ENCODE measurements around the gene RASGRF2. TPM values are rescaled to one million over a fixed set of nuclear protein-coding genes. Genes with fewer than 3 reads are reported as not detected.

The RASGRF2 gene
- polyA plus RNA-seq, 2 donors, result 0.40 to 0.69 TPM

GRCh38 chr5:81125959-81126358 is 165.8 kb downstream of the RASGRF2 start:
- H3K9me3 ChIP-seq (ENCODE audit: control insufficient read depth in 2 of 2, insufficient read depth in 1 of 2, low read depth in 1 of 2, low read length in 1 of 2), result no peaks in the 10 kb centered on the region
- H3K4me3 ChIP-seq (ENCODE audit: low read depth in 1 of 2, low read length in 2 of 2), result no peak overlapping the region
- H3K4me1 ChIP-seq (ENCODE audit: control insufficient read depth in 2 of 2, insufficient read depth in 2 of 2, low read length in 1 of 2), result no peaks in the 10 kb centered on the region
- H3K36me3 ChIP-seq (ENCODE audit: control insufficient read depth in 2 of 2, insufficient read depth in 2 of 2, low read length in 1 of 2), result no peaks in the 10 kb centered on the region
- H3K27ac ChIP-seq (ENCODE audit: low read depth in 2 of 2, low read length in 1 of 2), result no peak overlapping the region
- WGBS, 2 donors, result 58 to 63% methylated on average over 7 of the region's 7 CpGs
- H3K27me3 ChIP-seq (ENCODE audit: control insufficient read depth in 1 of 2, insufficient read depth in 2 of 2, low read length in 2 of 2), result no peaks in the 10 kb centered on the region

DNA sequence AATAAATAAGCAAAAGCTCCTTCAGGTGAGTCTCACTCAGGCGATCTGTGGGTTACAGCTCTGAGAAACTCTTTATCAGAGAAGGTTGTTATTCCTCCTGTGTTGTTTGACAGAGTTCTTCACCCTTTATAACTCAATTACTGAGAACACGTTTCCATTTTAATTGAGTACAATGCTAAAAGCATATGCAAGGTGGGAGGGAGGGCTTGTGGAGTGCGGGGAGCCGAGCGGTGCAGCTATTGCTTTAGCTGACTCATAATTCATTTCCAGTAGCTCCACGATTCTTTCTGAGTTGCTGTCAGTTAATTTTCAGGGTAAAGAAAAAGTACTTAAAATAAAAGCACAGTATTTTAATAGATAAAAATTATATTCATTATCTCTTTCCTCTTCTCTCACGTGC is 168.3 kb downstream of the RASGRF2 start:
- Histone ChIP-seq H3K27ac (ENCODE audit: low read depth in 2 of 2, low read length in 1 of 2) (no peak overlapping the region), H3K9me3 (ENCODE audit: control insufficient read depth in 2 of 2, insufficient read depth in 1 of 2, low read depth in 1 of 2, low read length in 1 of 2) (no peaks in the 10 kb centered on the region), H3K27me3 (ENCODE audit: control insufficient read depth in 1 of 2, insufficient read depth in 2 of 2, low read length in 2 of 2) (no peaks in the 10 kb centered on the region), H3K4me3 (ENCODE audit: low read depth in 1 of 2, low read length in 2 of 2) (no peak overlapping the region), H3K4me1 (ENCODE audit: control insufficient read depth in 2 of 2, insufficient read depth in 2 of 2, low read length in 1 of 2) (no peaks in the 10 kb centered on the region), H3K36me3 (ENCODE audit: control insufficient read depth in 2 of 2, insufficient read depth in 2 of 2, low read length in 1 of 2) (no peaks in the 10 kb centered on the region)
- WGBS, 2 donors, result 88 to 89% methylated on average over 7 of the region's 7 CpGs

DNA sequence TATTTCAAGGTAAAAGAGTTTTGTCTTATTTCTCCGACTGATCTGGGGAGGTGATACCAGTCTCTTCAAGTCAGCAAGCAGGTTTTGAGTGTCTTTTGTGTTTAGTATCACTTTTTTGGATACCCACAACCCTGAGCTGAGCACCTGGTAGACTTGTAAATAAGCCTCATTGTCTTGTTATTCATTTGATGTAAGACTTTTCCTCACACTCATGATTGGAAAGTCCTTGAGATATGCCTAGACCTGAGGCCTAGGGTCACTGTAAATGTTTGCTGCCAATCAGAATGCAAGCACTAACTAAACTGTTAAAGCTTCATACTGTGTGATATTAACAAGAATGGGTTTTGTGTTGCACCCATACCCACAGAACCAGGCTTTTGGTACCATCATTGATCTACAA is 172.2 kb downstream of the RASGRF2 start:
- H3K4me3 ChIP-seq (ENCODE audit: low read depth in 1 of 2, low read length in 2 of 2), result no peak overlapping the region
- H3K27me3 ChIP-seq (ENCODE audit: control insufficient read depth in 1 of 2, insufficient read depth in 2 of 2, low read length in 2 of 2), result no peaks in the 10 kb centered on the region

DNA sequence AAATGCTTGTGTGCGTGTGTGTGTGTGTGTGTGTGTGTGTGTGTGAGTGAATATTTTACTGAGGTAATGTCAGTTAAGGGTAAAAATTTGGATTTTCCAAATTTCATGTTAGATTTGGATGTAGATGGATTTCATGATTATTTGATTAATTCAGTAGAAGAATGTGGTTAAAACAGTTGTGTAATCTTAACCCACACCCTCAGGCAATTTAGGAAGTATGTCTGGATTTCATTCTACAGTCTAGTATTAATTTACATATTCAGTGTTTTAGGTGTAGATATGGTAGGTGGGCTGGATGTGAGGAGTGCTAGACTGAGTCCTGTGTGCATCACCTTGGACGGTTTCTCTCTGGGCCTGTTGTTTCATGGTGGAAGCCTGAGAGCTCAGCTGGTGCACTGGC is 173.9 kb downstream of the RASGRF2 start:
- H3K36me3 ChIP-seq (ENCODE audit: control insufficient read depth in 2 of 2, insufficient read depth in 2 of 2, low read length in 1 of 2), result no peaks in the 10 kb centered on the region
- H3K27ac ChIP-seq (ENCODE audit: low read depth in 2 of 2, low read length in 1 of 2), result no peak overlapping the region

More for the DNA sequence above, 172.2 kb downstream of the RASGRF2 start:
- H3K4me1 ChIP-seq (ENCODE audit: control insufficient read depth in 2 of 2, insufficient read depth in 2 of 2, low read length in 1 of 2), result no peaks in the 10 kb centered on the region
- no peaks in the 10 kb centered on the region for H3K36me3 ChIP-seq (ENCODE audit: control insufficient read depth in 2 of 2, insufficient read depth in 2 of 2, low read length in 1 of 2)
- no peak overlapping the region for H3K27ac ChIP-seq (ENCODE audit: low read depth in 2 of 2, low read length in 1 of 2)
- no peaks in the 10 kb centered on the region for H3K9me3 ChIP-seq (ENCODE audit: control insufficient read depth in 2 of 2, insufficient read depth in 1 of 2, low read depth in 1 of 2, low read length in 1 of 2)
- WGBS, 2 donors, result 59 to 66% methylated on average over 1 of the region's 1 CpG

GRCh38 chr5:81134566-81134965 is 174.4 kb downstream of the RASGRF2 start:
- Histone ChIP-seq H3K27me3 (ENCODE audit: control insufficient read depth in 1 of 2, insufficient read depth in 2 of 2, low read length in 2 of 2) (no peaks in the 10 kb centered on the region), H3K4me1 (ENCODE audit: control insufficient read depth in 2 of 2, insufficient read depth in 2 of 2, low read length in 1 of 2) (no peaks in the 10 kb centered on the region), H3K4me3 (ENCODE audit: low read depth in 1 of 2, low read length in 2 of 2) (no peak overlapping the region), H3K9me3 (ENCODE audit: control insufficient read depth in 2 of 2, insufficient read depth in 1 of 2, low read depth in 1 of 2, low read length in 1 of 2) (no peaks in the 10 kb centered on the region), H3K27ac (ENCODE audit: low read depth in 2 of 2, low read length in 1 of 2) (no peak overlapping the region), H3K36me3 (ENCODE audit: control insufficient read depth in 2 of 2, insufficient read depth in 2 of 2, low read length in 1 of 2) (no peaks in the 10 kb centered on the region)

More for the DNA sequence above, 173.9 kb downstream of the RASGRF2 start:
- WGBS, 2 donors, result 85 to 86% methylated on average over 2 of the region's 2 CpGs
- Histone ChIP-seq H3K27me3 (ENCODE audit: control insufficient read depth in 1 of 2, insufficient read depth in 2 of 2, low read length in 2 of 2) (no peaks in the 10 kb centered on the region), H3K9me3 (ENCODE audit: control insufficient read depth in 2 of 2, insufficient read depth in 1 of 2, low read depth in 1 of 2, low read length in 1 of 2) (no peaks in the 10 kb centered on the region), H3K4me1 (ENCODE audit: control insufficient read depth in 2 of 2, insufficient read depth in 2 of 2, low read length in 1 of 2) (no peaks in the 10 kb centered on the region), H3K4me3 (ENCODE audit: low read depth in 1 of 2, low read length in 2 of 2) (no peak overlapping the region)

- 72 to 78% methylated on average over 3 of the region's 3 CpGs for WGBS, 2 donors
Measured at GRCh38 chr5:81136557-81136956, 176.4 kb downstream of the RASGRF2 start.

DNA sequence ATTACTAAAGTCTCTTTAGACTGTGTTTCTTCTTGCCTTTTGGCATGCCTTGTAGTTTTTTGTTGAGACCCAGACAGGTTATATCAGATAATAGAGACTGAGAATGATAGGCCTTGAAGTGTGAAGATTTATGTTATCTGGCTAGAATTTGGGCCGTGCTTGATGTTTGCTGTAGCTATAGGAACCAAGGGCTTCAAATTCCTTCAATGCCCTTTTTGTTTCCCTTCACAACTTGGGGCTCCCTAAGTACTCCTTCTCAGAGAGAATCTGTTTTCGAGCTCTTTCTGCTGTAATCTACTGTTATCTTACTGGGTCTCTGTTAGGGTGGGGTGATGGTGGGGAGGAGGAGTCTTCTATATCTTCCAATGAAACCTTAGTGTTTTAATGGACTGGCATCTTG is 177.7 kb downstream of the RASGRF2 start:
- Histone ChIP-seq H3K27me3 (ENCODE audit: control insufficient read depth in 1 of 2, insufficient read depth in 2 of 2, low read length in 2 of 2) (no peaks in the 10 kb centered on the region), H3K9me3 (ENCODE audit: control insufficient read depth in 2 of 2, insufficient read depth in 1 of 2, low read depth in 1 of 2, low read length in 1 of 2) (no peaks in the 10 kb centered on the region), H3K4me1 (ENCODE audit: control insufficient read depth in 2 of 2, insufficient read depth in 2 of 2, low read length in 1 of 2) (no peaks in the 10 kb centered on the region), H3K36me3 (ENCODE audit: control insufficient read depth in 2 of 2, insufficient read depth in 2 of 2, low read length in 1 of 2) (no peaks in the 10 kb centered on the region), H3K4me3 (ENCODE audit: low read depth in 1 of 2, low read length in 2 of 2) (no peak overlapping the region), H3K27ac (ENCODE audit: low read depth in 2 of 2, low read length in 1 of 2) (no peak overlapping the region)
- 70 to 80% methylated on average over 2 of the region's 2 CpGs for WGBS, 2 donors

More at GRCh38 chr5:81136557-81136956, 176.4 kb downstream of the RASGRF2 start:
- Histone ChIP-seq H3K36me3 (ENCODE audit: control insufficient read depth in 2 of 2, insufficient read depth in 2 of 2, low read length in 1 of 2) (no peaks in the 10 kb centered on the region), H3K4me3 (ENCODE audit: low read depth in 1 of 2, low read length in 2 of 2) (no peak overlapping the region), H3K9me3 (ENCODE audit: control insufficient read depth in 2 of 2, insufficient read depth in 1 of 2, low read depth in 1 of 2, low read length in 1 of 2) (no peaks in the 10 kb centered on the region), H3K4me1 (ENCODE audit: control insufficient read depth in 2 of 2, insufficient read depth in 2 of 2, low read length in 1 of 2) (no peaks in the 10 kb centered on the region), H3K27ac (ENCODE audit: low read depth in 2 of 2, low read length in 1 of 2) (no peak overlapping the region), H3K27me3 (ENCODE audit: control insufficient read depth in 1 of 2, insufficient read depth in 2 of 2, low read length in 2 of 2) (no peaks in the 10 kb centered on the region)

GRCh38 chr5:81140441-81140840 is 180.3 kb downstream of the RASGRF2 start:
- Histone ChIP-seq H3K4me1 (ENCODE audit: control insufficient read depth in 2 of 2, insufficient read depth in 2 of 2, low read length in 1 of 2) (no peaks in the 10 kb centered on the region), H3K9me3 (ENCODE audit: control insufficient read depth in 2 of 2, insufficient read depth in 1 of 2, low read depth in 1 of 2, low read length in 1 of 2) (no peaks in the 10 kb centered on the region)
- WGBS, 2 donors, result 65 to 76% methylated on average over 4 of the region's 4 CpGs

DNA sequence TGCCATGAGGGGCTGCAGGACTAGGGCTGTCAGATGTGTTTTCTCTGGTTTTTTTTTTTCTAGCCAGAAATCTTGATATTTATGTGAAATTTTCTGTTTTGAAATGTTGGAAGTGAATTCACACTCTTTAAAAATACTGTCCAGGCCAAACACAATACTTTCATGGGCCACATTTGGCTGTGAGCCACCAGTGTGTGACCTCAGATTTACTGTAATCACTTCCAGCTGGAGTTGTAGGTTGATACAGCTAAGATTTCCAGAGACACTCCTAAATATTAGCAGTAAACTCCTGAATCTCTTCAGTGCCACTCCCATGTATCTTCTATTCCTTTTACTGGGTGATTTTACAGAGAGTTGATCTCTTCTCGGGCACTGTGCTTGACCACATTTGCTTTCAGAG is 180.8 kb downstream of the RASGRF2 start:
- Histone ChIP-seq H3K9me3 (ENCODE audit: control insufficient read depth in 2 of 2, insufficient read depth in 1 of 2, low read depth in 1 of 2, low read length in 1 of 2) (no peaks in the 10 kb centered on the region), H3K4me3 (ENCODE audit: low read depth in 1 of 2, low read length in 2 of 2) (no peak overlapping the region), H3K27me3 (ENCODE audit: control insufficient read depth in 1 of 2, insufficient read depth in 2 of 2, low read length in 2 of 2) (no peaks in the 10 kb centered on the region), H3K27ac (ENCODE audit: low read depth in 2 of 2, low read length in 1 of 2) (no peak overlapping the region), H3K36me3 (ENCODE audit: control insufficient read depth in 2 of 2, insufficient read depth in 2 of 2, low read length in 1 of 2) (no peaks in the 10 kb centered on the region), H3K4me1 (ENCODE audit: control insufficient read depth in 2 of 2, insufficient read depth in 2 of 2, low read length in 1 of 2) (no peaks in the 10 kb centered on the region)
- WGBS, 2 donors, result 61 to 72% methylated on average over 1 of the region's 1 CpG

More at GRCh38 chr5:81140441-81140840, 180.3 kb downstream of the RASGRF2 start:
- no peak overlapping the region for H3K27ac ChIP-seq (ENCODE audit: low read depth in 2 of 2, low read length in 1 of 2)
- no peaks in the 10 kb centered on the region for H3K27me3 ChIP-seq (ENCODE audit: control insufficient read depth in 1 of 2, insufficient read depth in 2 of 2, low read length in 2 of 2)
- H3K36me3 ChIP-seq (ENCODE audit: control insufficient read depth in 2 of 2, insufficient read depth in 2 of 2, low read length in 1 of 2), result no peaks in the 10 kb centered on the region
- no peak overlapping the region for H3K4me3 ChIP-seq (ENCODE audit: low read depth in 1 of 2, low read length in 2 of 2)

- H3K36me3 ChIP-seq (ENCODE audit: control insufficient read depth in 2 of 2, insufficient read depth in 2 of 2, low read length in 1 of 2), result no peaks in the 10 kb centered on the region
- no peaks in the 10 kb centered on the region for H3K9me3 ChIP-seq (ENCODE audit: control insufficient read depth in 2 of 2, insufficient read depth in 1 of 2, low read depth in 1 of 2, low read length in 1 of 2)
- no peak overlapping the region for H3K4me3 ChIP-seq (ENCODE audit: low read depth in 1 of 2, low read length in 2 of 2)
- WGBS, 2 donors, result 75 to 79% methylated on average over 3 of the region's 3 CpGs
- H3K27me3 ChIP-seq (ENCODE audit: control insufficient read depth in 1 of 2, insufficient read depth in 2 of 2, low read length in 2 of 2), result no peaks in the 10 kb centered on the region
- H3K27ac ChIP-seq (ENCODE audit: low read depth in 2 of 2, low read length in 1 of 2), result no peak overlapping the region
- no peaks in the 10 kb centered on the region for H3K4me1 ChIP-seq (ENCODE audit: control insufficient read depth in 2 of 2, insufficient read depth in 2 of 2, low read length in 1 of 2)
Measured at GRCh38 chr5:81142108-81142507, 181.9 kb downstream of the RASGRF2 start.
